Stimulated activated CD4-positive, alpha-beta T cell treated with anti-CD3 and anti-CD28 coated beads, TNF-alpha, amount 100 ng/mL, for 4 hours (primary cell): ENCODE results near the gene PLA2G1B.

ENCODE experiments used
- DNase-seq, 3 experiments: peaks; one replicate each; pipeline ENCODE4 v3.0.0-alpha.2; 2020; ENCODE audit warnings: low read depth in 3 of 3

Gene PLA2G1B

DNA sequence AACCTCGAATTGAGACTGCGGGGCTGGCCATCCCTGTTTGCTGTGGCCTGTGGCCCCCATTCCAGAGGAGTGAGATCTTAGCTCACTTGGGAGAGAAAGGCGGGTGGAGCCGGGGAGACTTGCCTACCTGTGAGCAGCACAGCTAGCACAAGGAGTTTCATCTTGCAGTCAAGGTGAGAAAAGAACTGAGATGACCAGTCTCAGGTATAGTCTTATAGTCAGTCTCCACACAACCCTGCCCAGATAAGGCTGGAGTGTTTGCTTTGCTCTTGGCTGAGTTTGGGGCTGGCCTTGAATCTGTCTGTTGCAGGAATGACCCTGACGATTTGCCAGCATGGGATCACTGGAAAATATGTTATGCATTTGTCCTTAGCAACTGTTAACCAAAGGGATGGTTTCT lies at the start of gene PLA2G1B:
PLA2G1B (minus strand) TSS at position 187 of the 400 bp plus-strand sequence; CDS start at position 161, 26 bp downstream.
- no peak for DNase-seq

DNA sequence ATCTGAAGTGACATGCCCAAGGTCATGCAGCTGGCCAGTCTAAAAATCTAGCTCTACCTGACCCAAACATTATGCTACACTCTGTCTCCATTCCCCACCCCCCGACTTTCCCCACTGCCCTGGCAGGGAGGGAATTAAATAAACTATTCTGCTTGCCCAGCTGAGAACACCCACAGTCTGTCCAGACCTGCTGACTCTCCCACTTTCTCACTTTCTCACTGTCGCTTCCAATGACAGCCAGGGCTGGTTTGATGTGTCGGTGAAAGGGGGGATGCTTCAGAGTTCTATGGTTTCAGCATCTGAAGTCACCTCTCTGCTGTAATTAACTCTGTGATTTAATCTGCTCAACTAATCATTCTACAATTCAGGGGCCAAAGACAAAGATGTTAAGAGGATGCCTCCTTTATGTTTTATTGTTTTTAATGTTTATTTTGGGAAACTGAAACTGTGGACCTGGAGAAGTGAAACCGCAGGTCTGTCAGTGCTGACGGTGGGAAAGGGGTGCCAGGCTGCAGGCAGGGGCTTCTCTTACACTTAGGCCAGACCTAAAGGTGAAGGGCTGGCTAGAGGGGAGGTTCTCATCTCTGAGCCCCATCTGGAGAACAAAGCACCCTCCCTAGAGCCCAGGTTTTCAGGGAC lies 49.5 kb upstream of the PLA2G1B start:
- no peak for DNase-seq

DNA sequence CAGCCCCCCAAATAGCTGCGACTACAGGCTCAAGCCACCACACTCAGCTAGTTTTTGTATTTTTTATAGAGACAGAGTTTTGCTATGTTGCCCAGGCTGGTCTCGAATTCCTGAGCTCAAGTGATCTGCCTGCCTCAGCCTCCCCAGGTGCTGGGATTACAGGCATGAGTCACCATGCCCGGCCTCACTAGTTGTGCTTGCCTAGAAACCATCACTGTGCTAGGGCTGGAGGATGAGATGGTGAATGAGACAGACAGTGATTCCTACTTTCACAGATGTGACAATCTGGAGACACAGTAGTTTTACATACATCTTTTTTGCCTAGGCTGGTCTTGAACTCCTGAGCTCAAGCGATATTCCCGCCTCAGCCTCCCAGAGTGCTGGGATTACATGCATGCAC lies 48.8 kb upstream of the PLA2G1B start:
- no peak for DNase-seq

DNA sequence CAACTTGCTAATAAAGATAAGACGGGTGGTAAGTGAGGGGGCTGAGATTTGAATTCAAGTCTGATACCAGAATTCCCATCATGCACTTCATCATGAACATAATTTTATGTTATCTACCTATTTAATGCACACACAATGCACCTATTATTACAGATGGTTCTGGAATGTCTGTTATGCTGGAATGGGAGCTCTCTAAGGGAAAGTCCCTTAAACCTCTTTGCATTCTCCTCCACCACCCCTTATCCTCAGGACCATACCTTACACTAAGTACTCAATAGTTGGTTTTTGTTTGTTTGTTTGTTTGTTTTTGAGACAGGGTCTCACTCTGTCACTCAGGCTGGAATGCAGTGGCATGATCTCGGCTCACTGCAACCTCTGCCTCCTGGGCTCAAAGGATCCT lies 48.4 kb upstream of the PLA2G1B start:
- DNase-seq = no peak

DNA sequence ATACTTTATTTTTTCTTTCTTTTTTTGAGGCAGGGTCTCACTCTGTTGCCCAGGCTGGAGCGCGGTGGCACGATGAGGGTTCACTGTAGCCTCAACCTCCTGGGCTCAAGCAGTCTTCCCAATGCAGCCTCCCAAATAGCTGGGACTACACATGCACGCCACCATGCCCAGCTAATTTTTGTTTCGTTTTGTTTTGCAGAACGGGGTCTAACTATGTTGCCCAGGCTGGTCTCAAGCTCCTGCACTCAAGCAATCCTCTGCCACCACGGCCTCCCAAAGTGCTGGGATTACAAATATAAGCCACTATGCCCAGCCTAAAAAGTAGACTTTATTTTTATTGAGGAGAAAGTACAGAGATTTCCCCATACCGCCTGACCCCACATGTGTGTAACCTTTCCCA lies 46.1 kb upstream of the PLA2G1B start:
- no peak for DNase-seq

DNA sequence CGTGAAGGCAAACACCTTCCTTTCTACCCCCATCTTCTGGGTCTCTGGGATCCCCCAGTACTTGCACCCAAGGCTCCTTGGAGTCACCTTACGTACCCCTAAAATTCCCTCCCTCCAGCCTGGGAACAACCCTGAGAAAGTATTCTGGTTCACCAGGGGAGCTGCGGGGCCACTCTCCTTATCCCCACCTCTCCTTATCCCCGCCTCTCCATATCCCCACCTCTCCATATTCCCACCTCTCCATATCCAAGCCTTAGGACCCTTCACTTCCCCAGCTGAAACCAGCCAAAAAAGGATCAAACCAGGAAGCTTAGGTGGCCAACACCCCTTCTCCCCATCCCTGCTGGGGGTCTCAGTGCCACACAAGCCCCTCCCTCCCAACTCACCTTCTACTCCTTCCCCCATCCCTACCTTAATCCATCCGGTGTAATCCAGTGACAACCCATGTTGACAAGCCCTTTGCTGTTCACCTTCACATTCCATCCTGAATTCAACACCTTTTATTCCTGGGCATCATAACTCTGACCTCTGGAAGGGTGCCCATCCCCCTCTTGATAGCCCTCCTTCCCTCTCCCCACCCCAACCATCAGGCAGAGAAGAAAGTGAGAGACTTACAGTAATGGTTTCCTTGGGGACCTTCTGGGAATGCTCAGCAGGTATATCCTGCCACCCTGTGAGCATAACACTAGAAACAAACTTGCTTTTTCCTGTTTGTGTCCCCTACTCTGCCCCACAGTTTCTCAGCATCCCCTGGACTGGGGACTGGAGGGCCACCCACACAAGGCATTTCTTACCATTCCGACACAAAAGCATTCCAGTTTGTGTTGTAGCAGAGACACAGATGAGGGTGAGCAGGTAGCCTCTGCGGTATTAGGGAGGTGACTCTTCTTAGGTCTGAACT lies 43.0 kb upstream of the PLA2G1B start:
- DNase-seq = no peak

DNA sequence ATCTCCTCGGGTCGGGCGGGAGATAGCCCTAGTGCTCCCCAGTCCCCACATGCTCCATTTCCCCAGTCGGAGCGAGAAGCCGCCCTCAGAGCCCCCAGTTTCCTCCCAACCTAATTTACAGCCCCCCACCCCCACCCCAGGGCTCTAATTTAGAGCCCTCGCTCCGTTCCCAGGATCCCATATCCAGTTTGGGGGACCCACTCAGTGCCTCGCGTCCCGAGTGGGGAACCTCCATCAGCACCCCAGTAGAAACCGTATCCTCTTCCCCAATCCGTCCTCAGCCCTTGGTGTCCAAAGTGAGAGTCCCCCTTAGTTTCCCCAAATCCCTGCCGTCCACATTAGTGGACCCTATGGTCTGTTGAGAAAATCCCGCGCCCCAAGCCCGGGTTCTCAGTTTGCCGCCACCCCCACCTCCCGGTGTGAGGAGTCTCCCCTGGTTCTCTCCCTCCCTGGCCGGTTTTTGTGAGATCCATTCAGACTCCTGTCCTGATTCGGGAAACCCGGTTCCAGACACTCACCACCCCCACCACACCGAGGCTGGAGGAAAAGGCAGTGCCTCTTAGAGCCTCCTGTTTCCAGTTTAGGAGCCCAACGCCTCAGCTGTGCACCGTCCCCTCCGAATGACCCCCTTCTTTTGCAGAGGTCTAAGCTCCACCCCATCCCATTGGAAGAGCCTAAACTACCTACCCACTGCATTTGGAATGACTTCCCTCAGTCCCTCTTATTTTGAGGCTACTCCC lies 42.2 kb upstream of the PLA2G1B start:
- no peak for DNase-seq

DNA sequence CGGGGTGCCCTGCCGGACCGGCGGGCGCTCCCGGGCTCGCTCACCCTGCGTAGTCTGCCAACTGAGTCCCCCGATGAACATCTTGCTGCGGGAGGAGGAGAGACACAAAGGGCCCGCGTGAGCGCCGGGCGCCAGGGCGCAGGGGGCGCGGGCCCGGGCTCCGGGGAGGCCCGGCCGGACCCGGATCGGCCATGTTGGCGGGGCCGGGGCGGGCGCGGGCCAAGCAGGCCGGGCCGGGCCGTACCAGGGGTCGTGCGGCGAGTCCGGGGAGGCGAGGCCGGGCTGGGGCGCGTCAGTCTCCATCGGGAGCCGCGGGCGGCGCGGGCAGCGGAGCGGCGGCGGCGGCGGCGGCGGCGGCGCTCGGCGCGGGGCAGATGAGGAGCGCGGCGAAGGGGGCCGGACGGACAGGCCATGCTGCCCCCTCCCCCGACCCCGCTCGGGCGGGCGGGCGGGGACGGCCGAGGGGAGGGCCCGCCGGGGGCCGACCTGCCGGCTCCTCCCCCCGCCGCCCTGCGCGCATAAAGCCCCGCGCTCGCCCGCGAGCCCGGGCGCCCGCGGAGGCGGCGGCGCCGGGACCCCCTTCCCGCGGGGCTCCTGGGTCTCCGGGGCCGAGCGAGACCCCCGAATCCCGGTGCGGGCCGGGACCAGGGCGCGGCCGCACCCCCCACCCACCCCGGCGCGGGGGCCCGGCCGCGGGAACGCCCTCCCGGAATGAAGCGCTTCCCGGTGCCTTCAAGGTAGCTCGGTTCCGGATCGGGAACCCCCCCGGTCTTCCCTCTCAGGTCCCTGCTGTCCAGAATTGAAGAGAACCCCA lies 41.4 kb upstream of the PLA2G1B start, which contains the start of gene MSI1:
MSI1 (minus strand) TSS at position 376 of the 814 bp plus-strand sequence; CDS start at position 303, 73 bp downstream.
- no peak for DNase-seq

DNA sequence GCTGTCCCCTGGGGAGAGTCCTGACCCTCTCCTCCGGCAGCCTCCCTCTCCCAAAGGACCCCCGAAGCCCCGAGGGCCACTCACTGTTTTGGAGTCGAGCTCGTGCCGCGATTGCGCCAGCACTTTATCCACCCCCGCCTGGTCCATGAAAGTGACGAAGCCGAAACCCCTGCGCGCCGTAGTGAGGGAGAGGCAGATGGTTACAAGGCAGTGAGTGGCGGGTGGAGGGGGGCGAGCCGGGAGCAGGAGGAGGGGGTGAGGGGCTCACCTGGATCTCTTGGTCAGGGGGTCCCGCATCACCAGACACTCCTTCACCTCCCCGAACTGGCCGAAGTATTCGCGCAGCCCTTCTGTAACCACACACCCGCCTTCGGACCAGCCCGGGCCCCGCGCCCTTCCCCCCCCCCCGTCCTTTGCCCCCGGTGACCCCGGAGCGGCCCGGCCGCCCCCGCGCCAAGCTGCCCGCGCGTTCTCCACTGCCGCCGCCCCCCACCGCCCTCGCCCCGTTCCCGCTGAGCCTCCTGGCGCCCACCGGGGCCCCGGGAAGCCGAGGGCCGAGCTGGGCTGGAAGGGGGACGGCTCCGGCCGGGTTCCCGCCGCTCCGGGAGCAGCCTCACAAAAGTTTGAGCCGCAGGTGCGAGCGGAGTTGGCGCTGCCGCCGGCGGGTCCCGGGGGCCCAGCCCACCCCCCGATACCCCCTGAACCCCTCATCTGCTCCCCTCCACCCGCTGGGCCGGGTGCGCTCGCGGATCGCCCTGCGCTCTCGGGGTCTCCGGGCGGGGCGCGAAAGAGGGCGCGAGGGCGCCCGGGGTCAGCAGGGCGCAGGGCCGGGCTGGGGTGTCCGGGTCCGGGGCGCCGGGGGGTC lies 40.6 kb upstream of the PLA2G1B start:
- peak in 1 of 3 experiments; percentile 4 for DNase-seq

DNA sequence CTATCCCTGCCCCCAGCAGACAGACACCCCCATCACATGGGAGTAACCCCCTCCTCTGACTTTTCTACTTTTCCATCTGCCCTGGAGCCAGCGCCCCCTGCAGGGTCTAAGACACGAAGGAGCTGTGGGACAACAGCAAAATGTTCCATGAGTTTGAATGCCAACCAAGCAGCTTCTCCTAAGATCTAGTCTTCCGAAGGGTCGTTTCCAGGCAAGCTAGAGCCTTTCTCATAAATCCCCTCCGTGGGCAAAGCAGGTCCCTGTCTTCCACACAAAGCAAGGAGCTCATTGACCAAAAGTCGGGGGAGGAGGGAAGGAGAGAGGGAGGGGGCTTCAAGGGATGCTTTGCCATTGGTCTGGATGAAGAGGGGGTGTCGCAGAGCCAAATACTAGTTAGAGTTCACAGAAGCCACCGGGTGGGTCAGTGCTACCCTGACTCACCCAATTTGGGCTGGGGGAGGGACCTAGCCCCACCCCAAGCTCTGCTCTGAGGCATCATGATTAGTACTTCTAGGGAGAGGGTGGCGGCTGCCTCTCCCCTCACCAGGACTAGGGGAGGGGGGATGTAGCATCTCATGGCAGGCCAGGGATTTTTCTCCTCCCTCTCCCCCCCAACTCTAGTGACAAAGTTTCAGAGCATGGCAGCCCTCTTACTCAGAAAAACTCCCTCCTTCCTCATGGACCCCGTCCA lies 39.8 kb upstream of the PLA2G1B start:
- no peak for DNase-seq

DNA sequence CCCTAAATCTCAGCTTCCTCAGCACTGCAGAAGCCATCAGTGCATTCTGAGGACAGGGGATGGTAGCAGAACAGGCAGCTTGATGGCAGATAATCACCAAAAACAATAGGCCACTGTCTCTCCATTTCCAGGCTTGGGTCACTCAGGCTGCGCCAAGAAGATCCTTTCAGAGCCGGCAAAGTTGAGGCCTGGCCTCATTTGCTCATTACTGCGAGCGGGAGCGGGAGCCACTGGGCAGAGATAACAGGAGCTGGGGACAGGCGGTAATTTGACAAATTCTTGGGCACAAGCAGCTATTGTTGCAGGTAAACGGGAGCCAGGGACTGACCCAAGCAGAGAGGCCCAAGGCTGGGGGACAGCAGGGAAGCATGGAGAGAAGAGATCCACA lies 39.3 kb upstream of the PLA2G1B start:
- no peak for DNase-seq

DNA sequence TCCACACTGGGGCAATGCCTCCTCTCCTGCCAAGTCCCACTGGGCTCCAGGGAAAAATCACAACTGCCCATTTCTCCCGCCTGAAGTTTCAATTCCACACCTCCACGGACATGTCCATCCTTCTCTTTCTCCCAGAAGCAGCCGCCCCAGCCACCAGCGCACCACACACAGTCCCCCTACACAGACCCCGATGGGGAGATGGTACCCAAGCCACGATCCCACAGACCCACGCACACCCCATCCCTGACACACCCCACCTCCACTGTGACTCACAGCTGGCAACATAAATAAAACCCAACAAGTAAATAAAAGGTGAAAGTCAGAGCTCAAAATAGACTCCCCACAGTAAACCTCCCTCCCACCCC lies 38.7 kb upstream of the PLA2G1B start:
- DNase-seq = no peak

DNA sequence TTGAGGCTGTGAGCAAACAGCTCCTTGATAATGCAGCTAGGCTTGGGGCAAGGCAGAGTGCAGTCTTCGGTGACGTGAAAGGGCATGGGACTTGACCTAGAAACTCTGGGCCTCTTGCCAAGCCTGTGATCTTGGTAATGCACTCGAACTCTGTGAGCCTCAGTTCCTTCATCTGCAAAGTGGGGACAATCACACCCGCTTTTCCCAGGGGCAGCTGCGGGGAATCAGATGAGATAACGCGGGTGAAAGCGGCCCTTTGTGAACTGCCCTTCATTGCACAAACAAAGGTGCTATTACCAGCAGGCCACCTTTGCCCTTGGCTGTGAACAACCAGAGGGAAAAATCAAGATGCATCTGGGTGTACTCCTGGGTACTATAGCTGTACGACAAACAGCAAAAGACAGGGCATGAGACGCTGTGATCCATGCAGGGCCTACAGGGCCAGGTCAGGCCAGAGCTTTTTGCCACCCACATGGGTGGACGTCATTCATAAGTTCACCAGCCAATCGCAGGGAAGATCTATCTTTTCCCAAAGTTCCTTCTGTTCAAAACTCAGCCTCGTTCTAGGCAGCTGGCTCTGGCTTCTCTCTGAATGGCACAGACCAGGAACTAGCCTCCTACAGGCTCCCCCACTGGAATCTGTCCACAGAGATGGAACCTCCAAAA lies 38.2 kb upstream of the PLA2G1B start:
- DNase-seq = no peak

DNA sequence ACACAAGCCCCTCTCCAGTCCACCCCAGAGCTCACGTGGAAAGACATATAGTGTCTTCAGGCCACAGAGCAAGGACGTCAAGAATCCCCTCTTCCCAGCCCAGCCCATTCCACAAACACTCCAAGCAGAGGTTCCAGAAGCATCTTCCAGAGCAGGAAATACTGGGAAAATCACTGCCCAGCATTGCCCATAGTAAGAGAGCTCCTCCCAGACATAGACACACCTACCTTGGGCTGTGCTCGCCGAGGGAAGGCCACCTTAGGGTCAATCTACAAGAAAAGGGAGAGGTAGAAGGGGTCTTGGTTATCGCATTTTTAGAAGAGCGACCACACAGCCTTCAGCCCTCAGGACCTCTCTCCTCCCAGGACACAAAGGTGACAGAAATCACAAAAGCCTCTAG lies 36.9 kb upstream of the PLA2G1B start:
- DNase-seq = no peak

DNA sequence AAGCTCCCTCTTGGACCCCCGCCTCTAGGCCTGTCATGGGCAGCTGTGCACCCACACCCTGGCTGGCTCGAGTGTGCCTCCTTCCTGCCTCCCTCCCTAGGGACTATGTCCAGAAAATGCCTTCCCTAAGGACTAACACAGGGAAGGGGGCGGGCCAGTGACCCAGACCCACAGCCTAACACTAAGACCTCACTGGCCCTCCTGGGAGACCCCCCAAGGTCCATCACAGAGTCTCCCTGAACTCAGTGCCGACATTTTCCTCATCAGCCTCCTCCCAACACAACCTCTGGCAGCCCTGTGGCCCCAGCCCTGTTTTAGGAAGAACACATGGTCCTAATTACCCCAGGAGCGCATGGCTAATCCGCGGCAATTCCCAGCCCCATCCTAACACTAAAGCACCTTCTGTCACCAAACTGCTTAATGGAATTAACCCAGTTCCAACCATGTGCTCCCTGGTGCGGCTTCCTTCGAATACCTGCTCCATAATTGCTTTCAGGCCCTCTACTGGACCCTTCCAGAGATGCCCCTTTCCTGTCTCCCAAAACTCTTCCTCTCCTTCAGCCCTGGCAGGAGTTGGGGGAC lies 35.8 kb upstream of the PLA2G1B start:
- no peak for DNase-seq

DNA sequence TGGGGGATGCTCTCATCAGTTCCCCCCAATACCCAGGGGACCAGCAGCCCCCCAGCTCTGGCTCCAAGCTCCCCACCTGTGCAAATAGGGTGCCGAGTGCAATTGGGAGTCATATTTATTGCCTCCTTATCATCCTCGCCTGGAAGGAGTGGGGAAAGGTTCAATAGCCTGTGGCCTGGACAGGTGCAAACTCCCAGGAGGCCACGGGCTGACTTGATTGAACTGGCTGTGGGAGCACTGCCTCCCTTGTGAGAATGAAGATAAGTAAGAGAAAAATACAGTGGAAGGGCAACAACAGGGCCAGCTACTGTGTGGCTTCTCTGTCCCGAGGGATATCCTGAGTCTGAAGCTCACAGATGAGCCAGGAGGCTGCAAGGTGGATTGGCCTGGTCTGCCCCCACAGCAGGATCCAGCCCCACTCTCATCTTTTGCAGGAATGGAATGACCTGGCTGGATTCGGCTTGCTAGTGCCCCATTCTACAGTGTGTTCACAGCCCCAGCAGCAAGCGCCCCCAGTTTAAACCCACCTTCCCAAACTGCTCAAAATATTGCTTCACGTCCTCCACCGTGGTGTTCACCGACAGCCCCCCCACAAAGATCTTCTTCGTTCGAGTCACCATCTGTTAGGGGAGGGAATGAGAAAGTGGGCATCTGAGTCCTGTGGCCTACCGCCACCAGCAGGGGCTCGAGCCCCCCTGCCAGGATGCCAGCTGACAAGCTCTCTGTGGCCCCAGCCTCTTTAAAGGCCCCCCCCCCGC lies 35.1 kb upstream of the PLA2G1B start:
- no peak for DNase-seq

DNA sequence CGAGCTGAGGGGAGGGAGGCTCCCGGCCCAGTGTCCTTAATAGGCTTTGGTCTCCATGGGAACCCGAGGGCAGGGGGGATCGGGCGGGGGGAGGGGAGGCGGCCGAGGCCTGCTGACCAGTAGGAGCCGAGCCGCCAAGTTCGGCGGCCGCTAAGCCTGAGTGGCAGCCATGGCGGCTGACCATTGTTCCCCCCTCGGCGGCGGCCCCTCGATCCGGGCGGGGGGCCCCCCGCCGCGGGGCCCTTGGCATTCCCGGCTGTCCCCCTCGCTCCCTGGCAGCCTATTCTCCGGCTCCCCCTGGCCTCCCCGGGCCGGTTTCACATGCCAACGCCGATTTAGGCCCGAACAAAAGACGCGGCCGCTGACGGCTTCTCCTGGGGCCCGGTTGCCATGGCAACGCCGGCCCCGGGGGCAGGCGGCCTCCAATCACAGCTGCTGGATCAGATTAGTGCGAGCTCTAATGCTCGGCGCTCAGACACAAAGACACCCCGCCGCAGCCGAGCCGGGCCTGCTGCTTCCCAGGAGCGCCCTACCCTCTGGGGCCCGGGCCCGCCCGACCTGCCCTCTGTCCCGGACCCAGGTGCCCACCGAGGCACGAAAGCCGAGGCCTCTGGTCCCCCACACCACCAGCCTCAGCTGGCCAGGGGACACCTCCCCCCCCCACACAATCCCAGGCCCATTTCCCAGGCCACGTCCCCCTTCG lies 34.1 kb upstream of the PLA2G1B start:
- no peak for DNase-seq

DNA sequence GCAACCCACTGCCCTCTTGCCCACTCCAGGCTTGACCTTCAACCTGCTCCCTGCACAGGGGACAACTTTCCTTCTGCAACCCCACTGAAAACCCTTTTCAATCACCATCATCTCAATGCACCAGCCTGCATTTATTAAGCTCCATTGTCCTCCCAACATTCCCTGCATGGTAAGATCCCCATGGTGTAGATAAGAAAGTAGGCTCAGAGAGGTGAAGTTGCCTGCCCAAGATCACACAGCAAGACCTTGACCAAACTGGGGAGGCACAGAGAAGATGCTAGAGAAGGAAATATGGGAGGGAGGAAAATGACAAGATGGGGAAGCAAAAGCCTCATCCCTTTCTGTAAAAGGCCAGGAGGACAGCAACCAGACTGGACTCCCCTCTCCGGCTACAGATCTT lies 31.5 kb upstream of the PLA2G1B start:
- no peak for DNase-seq
